ENCODE data around the gene SETD7.

The SETD7 gene

DNA sequence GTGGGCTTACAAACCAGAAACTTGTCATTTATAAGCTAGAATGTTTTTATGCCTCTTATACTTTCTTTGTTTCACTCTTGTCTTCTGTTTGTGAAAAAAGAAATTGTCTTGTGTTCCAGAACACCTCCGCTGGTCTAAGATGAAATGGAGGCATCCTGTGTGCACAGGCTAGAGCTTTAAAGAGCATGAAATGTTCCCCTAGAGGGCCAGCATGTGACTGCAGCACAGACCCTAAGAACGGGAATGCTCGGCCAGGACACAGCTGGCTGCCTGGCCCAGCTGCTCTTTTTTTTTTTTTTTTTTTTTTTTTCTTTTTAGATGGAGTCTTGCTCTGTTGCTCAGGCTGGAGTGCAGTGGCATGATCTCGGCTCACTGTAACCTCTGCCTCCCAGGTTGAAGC, 33.6 kb downstream of the SETD7 start:
- H3K36me3 Mint-ChIP-seq (ENCODE audit: low read depth), result peaks cover 19% of the 10 kb centered on the region
- peaks cover 15% of the 10 kb centered on the region for H3K4me1 Mint-ChIP-seq (ENCODE audit: low read depth)
- H3K9me3 Mint-ChIP-seq, result no peaks in the 10 kb centered on the region
- no peak overlapping the region for H3K27ac Mint-ChIP-seq
- H3K27me3 Mint-ChIP-seq (ENCODE audit: low read depth), result no peaks in the 10 kb centered on the region
- H3K4me3 Mint-ChIP-seq, result no peak overlapping the region

DNA sequence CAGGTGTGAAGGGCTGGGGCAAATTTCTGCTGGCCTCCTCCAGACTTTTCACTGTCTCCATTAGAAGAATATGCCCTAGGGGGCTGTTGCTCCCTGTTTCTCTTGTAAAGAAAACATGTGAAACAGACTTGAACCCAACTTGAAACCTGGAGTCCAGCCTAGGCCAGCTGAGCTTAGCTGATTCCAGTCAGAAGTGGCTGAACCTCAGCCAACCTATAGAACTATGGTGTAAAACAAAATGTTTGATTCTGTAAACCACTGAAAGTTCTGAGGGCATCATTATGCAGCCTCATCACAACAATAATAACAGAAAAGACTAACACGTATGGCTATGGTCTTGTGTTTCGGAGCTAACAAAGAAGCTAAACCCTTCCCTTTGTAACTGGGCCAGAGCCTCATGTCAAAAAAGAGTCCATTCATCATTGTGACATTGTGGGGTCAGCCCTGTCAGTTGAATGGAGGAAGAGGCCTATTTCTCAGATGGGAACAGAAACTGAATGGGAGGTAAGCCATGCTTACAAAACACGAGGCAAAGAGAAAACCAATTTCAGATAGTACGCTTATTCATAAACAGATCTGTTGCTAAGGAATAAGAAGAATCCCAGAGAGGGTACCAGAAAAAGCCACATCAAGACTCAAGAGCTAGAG, 34.1 kb downstream of the SETD7 start:
- Mint-ChIP-seq H3K4me1 (ENCODE audit: low read depth) (peaks cover 15% of the 10 kb centered on the region), H3K4me3 (no peak overlapping the region), H3K36me3 (ENCODE audit: low read depth) (peaks cover 22% of the 10 kb centered on the region), H3K9me3 (no peaks in the 10 kb centered on the region), H3K27me3 (ENCODE audit: low read depth) (no peaks in the 10 kb centered on the region), H3K27ac (no peak overlapping the region)

DNA sequence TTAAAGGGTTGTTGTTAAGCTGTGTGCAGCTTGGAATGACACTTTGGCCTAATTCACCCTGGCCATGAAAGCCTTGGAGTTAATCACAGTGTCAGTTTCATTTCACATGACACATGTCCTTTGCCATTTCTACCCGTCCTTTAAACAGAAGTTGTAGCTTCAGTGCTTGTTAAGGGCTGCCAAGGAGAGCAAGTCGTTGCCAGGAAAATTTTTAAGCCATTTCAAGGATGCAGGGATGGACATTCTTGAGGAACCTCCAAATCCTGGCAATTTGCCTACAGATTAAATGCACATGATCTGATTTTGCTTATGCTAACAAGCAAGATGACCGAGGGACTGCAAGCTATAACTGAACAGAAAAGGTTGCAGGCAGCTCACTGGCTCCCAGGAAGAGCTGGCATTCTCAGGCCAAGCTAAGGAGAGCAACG, 40.5 kb downstream of the SETD7 start:
- H3K27me3 Mint-ChIP-seq (ENCODE audit: low read depth), result no peaks in the 10 kb centered on the region
- H3K4me3 Mint-ChIP-seq, result no peak overlapping the region
- H3K9me3 Mint-ChIP-seq, result no peaks in the 10 kb centered on the region
- H3K4me1 Mint-ChIP-seq (ENCODE audit: low read depth), result no peaks in the 10 kb centered on the region
- H3K36me3 Mint-ChIP-seq (ENCODE audit: low read depth), result peaks cover 35% of the 10 kb centered on the region
- H3K27ac Mint-ChIP-seq, result no peak overlapping the region

DNA sequence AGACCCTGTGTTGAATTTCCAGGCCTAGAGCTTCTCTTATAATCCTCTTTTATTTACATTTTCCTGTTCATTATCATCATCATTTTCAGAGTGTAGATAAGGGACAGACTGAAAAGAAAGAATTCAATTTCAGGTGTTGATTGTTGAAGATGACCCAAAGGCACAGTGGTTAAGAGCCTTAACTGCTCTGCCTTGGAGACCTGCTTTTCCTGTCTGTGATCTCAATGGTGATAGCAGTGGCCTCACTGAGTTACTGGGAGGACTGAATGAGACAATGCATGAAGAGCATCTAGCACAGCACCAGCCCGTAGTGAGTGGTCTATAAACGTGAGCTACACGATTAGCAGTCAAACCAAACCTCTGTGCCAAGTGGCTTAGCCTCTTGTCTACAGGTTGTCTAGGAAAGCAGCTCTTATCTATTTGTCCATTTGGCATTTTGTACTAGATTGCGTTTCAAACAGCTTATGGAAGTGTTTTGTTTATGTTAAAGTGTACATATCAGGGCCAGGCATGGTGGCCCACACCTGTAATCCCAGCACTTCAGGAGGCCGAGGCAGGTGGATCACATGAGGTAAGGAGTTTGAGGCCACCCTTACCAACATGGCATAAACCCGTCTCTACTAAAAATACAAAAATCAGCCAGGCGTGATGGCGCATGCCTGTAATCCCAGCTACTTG, 41.5 kb downstream of the SETD7 start:
- H3K36me3 Mint-ChIP-seq (ENCODE audit: low read depth), result peaks cover 35% of the 10 kb centered on the region
- H3K9me3 Mint-ChIP-seq, result no peaks in the 10 kb centered on the region
- no peaks in the 10 kb centered on the region for H3K27me3 Mint-ChIP-seq (ENCODE audit: low read depth)
- no peak overlapping the region for H3K4me3 Mint-ChIP-seq
- no peak overlapping the region for H3K27ac Mint-ChIP-seq
- H3K4me1 Mint-ChIP-seq (ENCODE audit: low read depth), result no peaks in the 10 kb centered on the region

DNA sequence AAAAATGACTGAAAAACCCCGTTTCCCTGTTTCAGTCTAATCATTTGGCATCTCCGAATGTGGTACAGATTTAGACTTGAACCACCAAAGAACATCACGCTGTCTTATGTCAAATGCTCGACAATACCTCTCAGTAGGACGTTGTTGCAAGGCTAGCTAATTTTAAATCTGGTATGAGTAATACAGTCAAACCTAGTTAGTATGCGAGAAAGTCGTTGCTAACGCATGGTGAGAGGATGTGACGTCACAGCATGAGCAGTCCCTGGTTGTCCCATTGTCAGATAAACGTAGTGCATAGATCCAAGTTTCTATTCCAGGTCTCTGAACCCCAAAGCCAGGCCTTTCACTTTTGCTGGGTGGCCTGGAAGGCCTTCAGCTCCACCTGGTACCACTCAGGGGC, 44.7 kb downstream of the SETD7 start:
- Mint-ChIP-seq H3K27ac (no peak overlapping the region), H3K36me3 (ENCODE audit: low read depth) (peaks cover 19% of the 10 kb centered on the region), H3K27me3 (ENCODE audit: low read depth) (no peaks in the 10 kb centered on the region), H3K4me1 (ENCODE audit: low read depth) (peaks cover 3% of the 10 kb centered on the region), H3K4me3 (no peak overlapping the region), H3K9me3 (no peaks in the 10 kb centered on the region)

DNA sequence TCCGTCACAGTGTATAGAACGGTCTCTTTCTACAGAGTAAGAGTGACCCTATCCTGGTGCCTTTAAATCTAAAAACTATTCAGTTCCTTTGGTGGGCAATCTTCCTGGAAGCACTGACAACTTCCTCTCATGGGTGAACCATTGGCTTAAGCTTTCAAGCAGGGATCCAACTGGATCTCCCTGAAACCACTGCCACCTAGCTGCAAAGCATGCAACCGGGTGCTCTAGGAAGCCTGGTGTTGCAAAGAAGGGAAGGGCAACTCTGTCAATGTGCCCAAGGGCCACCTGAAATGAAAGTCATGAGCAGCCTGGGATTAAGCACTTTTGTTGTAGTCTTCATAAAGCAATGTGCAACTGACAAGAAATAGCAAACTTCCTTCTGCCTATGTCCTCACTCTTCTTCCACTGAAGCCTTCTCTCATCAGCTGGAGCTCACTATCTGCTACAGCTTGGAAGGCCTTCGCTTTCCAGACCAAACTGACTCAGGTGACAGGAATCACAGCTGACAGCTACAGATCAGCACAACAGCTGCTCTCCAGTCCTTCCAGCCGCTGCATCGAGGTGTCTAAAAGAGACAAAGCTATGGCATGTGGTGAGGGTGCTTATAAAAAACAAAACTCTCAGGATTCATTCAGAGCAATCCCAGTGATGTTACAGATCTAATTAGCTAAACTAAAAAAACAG, 46.1 kb downstream of the SETD7 start:
- Mint-ChIP-seq H3K9me3 (no peaks in the 10 kb centered on the region), H3K4me3 (no peak overlapping the region), H3K27ac (no peak overlapping the region), H3K4me1 (ENCODE audit: low read depth) (peaks cover 3% of the 10 kb centered on the region), H3K27me3 (ENCODE audit: low read depth) (no peaks in the 10 kb centered on the region), H3K36me3 (ENCODE audit: low read depth) (peaks cover 10% of the 10 kb centered on the region)

DNA sequence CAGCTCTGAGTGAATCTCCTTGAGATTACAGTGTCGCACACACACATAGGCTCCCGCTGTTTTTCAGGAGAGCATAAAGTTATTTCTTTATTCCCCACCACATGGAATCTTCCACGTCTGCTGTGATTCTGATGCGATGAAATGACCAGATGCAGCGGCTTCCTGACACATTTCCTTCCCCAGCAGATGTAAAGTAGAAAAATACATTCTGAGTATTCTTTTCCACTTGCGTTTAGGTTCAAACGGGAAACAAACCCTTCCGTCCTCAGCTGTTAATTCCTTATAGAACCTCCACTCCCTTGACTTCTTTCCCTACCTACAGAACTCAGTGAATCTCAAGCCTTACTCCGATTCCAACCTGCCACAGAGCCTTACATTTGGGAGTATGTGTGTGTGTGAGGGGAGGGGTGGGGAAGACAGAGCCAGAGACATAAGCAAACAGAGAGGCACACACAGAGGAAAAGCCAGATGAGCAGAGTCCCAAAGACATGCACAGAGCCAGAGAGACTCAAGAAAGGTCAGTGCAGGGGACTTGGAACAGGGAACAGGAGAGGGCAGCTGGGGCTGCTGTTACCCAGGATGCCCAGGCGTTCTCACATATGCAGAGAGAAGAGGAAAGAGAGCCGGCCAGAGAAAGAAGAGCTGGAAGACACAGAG, 47.3 kb downstream of the SETD7 start:
- H3K9me3 Mint-ChIP-seq, result peaks cover 2% of the 10 kb centered on the region
- H3K4me3 Mint-ChIP-seq, result no peak overlapping the region
- no peak overlapping the region for H3K27ac Mint-ChIP-seq
- H3K27me3 Mint-ChIP-seq (ENCODE audit: low read depth), result no peaks in the 10 kb centered on the region
- peaks cover 8% of the 10 kb centered on the region for H3K36me3 Mint-ChIP-seq (ENCODE audit: low read depth)
- peaks cover 3% of the 10 kb centered on the region for H3K4me1 Mint-ChIP-seq (ENCODE audit: low read depth)

DNA sequence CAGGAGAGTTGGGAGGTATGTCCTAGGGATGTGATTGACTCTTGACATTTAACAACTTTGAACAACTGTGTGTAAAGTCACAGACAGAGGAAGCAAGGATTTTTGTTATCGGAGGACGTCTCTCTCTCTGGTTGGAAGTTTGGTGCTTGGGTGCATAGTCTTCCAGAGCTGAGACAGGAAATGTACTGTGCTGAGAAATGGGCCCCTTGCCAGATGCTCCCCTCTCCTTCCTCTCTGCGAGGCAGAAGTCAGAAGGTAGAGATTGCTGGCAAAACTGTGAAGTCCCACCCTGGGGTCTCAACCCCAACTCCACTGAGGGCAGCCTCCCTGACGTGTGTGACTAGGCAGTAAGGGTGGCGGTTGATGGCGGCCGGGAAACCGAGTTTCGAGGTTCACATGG, 49.2 kb downstream of the SETD7 start:
- Mint-ChIP-seq H3K4me3 (no peak overlapping the region), H3K27me3 (ENCODE audit: low read depth) (no peaks in the 10 kb centered on the region), H3K9me3 (peaks cover 4% of the 10 kb centered on the region), H3K4me1 (ENCODE audit: low read depth) (peaks cover 8% of the 10 kb centered on the region), H3K36me3 (ENCODE audit: low read depth) (peaks cover 7% of the 10 kb centered on the region), H3K27ac (no peak overlapping the region)

DNA sequence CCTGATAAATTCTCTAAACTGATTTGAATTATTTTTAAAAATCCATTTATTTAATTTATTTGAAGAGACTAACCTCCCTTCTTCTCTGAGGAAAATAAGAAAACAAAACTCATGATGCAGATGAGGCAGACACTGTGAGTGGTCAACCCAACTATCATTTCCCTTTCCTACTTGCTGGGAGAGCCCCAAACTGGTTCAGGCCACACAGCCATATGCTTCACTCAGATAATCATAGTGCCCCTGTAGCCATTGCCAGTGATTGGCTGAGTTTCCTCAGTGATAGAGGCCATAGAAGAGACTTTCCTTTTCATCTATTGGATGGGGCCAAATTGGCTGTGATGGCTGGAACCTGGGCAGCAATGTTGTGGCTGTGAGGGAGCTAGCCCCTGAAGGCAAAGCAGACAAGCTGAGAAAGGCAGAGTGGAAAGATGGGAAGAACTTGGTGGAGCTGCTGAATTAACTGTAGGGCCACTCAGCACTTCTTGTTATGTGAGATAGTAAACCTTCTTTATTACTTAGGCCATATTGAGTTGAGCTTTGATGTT, 52.3 kb downstream of the SETD7 start:
- H3K9me3 Mint-ChIP-seq, result peaks cover 4% of the 10 kb centered on the region

DNA sequence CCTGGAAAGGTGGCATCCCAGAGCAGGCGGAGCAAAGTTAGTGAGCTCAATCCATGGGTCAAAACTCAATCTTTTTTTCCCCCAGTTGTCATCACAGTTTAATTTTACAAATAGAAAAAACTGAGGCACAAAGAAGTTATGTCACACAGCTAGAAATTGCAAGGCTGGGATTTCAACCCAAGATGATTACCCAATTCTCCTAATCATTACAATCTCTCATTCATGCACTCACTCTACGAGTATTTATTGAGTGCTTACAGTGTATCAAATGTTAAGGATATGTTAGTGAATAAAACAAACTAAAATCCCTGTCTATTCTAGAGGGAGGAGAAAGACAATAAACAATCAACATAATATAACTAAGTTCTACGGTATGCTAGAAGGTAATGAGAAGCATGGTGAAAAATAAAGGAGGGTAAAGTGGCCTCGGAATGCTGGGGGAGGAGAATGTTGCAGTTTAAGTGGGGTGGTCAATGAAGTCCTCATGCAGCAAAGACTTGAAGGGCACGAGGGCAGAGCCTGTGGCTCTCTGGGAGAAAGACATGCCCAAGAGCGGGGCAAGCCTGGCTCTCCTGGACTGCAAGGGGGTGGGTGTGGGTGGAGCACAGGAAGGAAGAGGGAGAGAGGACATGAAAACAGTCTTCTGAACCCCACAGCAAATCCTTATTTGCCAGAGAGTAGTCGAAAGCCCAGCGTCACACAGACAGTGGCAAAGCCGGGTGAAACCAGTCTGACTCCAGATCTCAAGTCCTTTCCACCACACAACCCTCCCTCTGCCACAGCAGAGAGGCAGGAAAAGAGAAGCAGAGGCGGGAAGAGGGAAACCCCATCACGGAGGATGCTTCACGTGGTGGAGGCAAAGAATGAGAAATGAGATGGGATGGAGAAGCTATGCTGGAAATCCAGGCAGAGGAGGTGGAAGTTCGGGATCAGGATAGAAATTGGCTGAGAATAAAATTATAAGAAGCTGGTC, 53.8 kb downstream of the SETD7 start:
- H3K4me3 Mint-ChIP-seq, result no peak overlapping the region
- no peak overlapping the region for H3K27ac Mint-ChIP-seq
- H3K4me1 Mint-ChIP-seq (ENCODE audit: low read depth), result peaks cover 4% of the 10 kb centered on the region
- H3K36me3 Mint-ChIP-seq (ENCODE audit: low read depth), result peaks cover 2% of the 10 kb centered on the region
- H3K27me3 Mint-ChIP-seq (ENCODE audit: low read depth), result peaks cover 3% of the 10 kb centered on the region
- H3K9me3 Mint-ChIP-seq, result peaks cover 4% of the 10 kb centered on the region

More for the DNA sequence above, 52.3 kb downstream of the SETD7 start:
- Mint-ChIP-seq H3K4me3 (no peak overlapping the region), H3K4me1 (ENCODE audit: low read depth) (peaks cover 4% of the 10 kb centered on the region), H3K27ac (no peak overlapping the region), H3K36me3 (ENCODE audit: low read depth) (peaks cover 3% of the 10 kb centered on the region), H3K27me3 (ENCODE audit: low read depth) (peaks cover 3% of the 10 kb centered on the region)

DNA sequence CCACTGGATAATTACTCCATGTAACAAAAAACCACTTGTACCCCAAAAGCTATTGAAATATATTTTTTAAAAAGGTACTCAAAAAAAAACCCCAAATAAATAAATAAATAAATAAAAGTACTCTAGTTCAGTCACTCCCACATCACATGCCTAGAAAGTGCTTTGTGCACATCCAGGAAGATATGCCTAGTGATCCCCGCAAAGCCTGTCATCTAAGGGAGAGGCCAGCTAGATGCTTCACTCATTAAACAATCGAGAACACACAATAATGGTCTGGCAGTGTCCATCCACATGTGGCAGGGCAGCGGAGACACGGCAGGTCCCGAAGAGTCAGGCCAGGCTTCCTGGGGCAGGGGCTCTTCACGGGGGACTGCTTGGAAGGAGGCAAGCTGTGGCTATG, 54.5 kb downstream of the SETD7 start:
- Mint-ChIP-seq H3K9me3 (peaks cover 4% of the 10 kb centered on the region), H3K4me1 (ENCODE audit: low read depth) (peaks cover 4% of the 10 kb centered on the region), H3K27ac (no peak overlapping the region), H3K36me3 (ENCODE audit: low read depth) (peaks cover 2% of the 10 kb centered on the region), H3K27me3 (ENCODE audit: low read depth) (peaks cover 3% of the 10 kb centered on the region), H3K4me3 (no peak overlapping the region)

DNA sequence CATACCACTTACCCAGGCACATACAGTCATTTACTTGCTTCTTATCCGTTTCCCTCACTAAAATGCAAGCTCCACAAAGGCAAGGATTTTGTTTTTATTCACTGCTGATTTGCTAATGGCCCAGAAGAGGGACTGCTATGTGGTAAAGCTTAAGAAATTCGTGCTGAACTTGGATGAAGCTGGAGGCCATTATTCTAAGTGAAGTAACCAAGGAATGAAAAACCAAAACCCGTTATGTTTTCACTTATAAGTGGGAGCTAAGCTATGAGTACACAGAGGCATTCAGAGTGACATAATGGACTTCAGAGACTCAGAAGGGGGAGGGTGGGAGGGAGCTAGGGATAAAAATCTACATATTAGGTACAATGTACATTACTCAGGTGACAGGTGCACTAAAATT, 54.9 kb downstream of the SETD7 start:
- Mint-ChIP-seq H3K9me3 (peaks cover 4% of the 10 kb centered on the region), H3K27ac (no peak overlapping the region), H3K36me3 (ENCODE audit: low read depth) (peaks cover 2% of the 10 kb centered on the region), H3K4me3 (no peak overlapping the region), H3K27me3 (ENCODE audit: low read depth) (peaks cover 3% of the 10 kb centered on the region), H3K4me1 (ENCODE audit: low read depth) (peaks cover 4% of the 10 kb centered on the region)

DNA sequence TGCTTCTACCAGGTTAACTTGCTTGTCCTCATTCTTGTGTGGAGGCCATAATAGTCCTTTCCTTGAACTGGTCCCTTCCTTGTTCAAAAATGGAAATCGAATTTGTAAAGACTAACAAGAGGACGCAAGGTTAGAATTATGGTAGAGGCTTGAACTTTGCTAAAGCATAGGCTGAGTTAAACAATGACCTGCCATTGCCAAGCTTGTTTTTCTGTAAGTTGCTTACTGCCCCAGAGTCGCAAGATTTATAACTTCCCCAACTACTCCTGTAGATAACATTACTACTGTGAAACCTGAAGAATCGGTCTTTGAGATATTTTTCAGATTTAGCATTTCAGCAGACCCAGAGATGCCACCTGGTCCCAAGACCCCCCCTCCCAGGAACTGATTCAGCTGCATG, 56.8 kb downstream of the SETD7 start:
- Mint-ChIP-seq H3K9me3 (peaks cover 4% of the 10 kb centered on the region), H3K4me3 (no peak overlapping the region), H3K27ac (no peak overlapping the region), H3K36me3 (ENCODE audit: low read depth) (no peaks in the 10 kb centered on the region), H3K27me3 (ENCODE audit: low read depth) (peaks cover 3% of the 10 kb centered on the region), H3K4me1 (ENCODE audit: low read depth) (peaks cover 4% of the 10 kb centered on the region)

DNA sequence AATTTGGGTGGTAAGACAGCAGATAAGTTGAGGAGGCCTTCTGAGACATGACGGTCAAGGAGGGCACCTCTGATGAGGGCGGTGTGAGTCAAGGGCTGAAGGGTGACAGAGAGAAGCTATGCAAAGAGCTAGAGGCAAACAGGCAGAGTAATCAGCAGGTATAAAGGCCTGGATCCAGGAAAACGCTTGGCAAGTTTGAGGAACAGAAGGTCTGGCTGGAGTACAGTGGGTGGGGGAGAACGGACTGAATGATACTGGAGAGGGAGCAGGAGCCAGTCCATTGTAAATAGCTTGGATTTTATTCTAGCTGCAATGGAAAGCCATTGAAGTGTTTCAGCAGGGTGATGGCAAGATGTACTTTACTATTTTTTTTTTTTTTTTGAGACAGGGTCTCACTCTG, 62.8 kb downstream of the SETD7 start:
- Mint-ChIP-seq H3K4me1 (ENCODE audit: low read depth) (no peaks in the 10 kb centered on the region), H3K27ac (no peak overlapping the region), H3K9me3 (no peaks in the 10 kb centered on the region), H3K27me3 (ENCODE audit: low read depth) (peaks cover 12% of the 10 kb centered on the region), H3K4me3 (no peak overlapping the region), H3K36me3 (ENCODE audit: low read depth) (no peaks in the 10 kb centered on the region)
